Naive thymus-derived CD8-positive, alpha-beta T cell (primary cell): Measurements from ENCODE around the gene TRPM2. TPM values are rescaled to one million over a fixed set of nuclear protein-coding genes. Genes with fewer than 3 reads are reported as not detected.

Source experiments
- ATAC-seq, 2 donors: fragments of 150-1000 bp; cut with Tn5 transposase in 1 of 2; sonication (Bioruptor Pico), chemical (Tn5 transposase) in 1 of 2; 1 replicate in 1 of 2; 2 replicates in 1 of 2; pipeline ENCODE4 v1.10.0; 2021; ENCODE audit warnings: mild to moderate bottlenecking in 2 of 2, moderate library complexity in 2 of 2
- POLR2A ChIA-PET: fragments of 350-600 bp; sonication (Branson Sonifier 250); formaldehyde crosslinking; loops from one replicate; lab custom pipeline; 2021; ENCODE audit warnings: antibody characterized with exemption; lab: Charles Lee
- DNase-seq, 10 donors: peaks; one replicate each; pipeline versions ENCODE4 v3.0.0 to v3.0.0-alpha.2; 2020 to 2022
- H3K27ac Mint-ChIP-seq, 10 donors: one replicate each; pipeline ENCODE4 v1.8.0; 2020 to 2022; ENCODE audit warnings: mild to moderate bottlenecking in 10 of 10, mixed read lengths in 10 of 10, moderate library complexity in 4 of 10, inconsistent platforms in 1 of 10
- H3K27me3 Mint-ChIP-seq, 5 donors: one replicate each; pipeline ENCODE4 v1.8.0; 2021 to 2022; ENCODE audit warnings: mixed read lengths in 5 of 5
- H3K36me3 Mint-ChIP-seq, 3 donors: one replicate each; pipeline ENCODE4 v1.8.0; 2020 to 2022; ENCODE audit warnings: mixed read lengths in 3 of 3, mild to moderate bottlenecking in 2 of 3, inconsistent platforms in 1 of 3
- H3K4me1 Mint-ChIP-seq, 4 donors: one replicate each; pipeline ENCODE4 v1.8.0; 2021 to 2022; ENCODE audit warnings: mixed read lengths in 4 of 4
- H3K4me3 Mint-ChIP-seq, 10 donors: one replicate each; pipeline ENCODE4 v1.8.0; 2020 to 2022; ENCODE audit warnings: mild to moderate bottlenecking in 10 of 10, mixed read lengths in 10 of 10, moderate library complexity in 6 of 10, inconsistent platforms in 1 of 10
- H3K9me3 Mint-ChIP-seq, 9 donors: one replicate each; pipeline ENCODE4 v1.8.0; 2020 to 2022; ENCODE audit warnings: mixed read lengths in 9 of 9, mild to moderate bottlenecking in 3 of 9, inconsistent platforms in 1 of 9, moderate library complexity in 1 of 9
- polyA plus RNA-seq, 3 donors: library from polyadenylated mRNA; unstranded; fragments of 300-500 nt; fragmentation: Illumina TruSeq; gene quantifications; one replicate each; pipeline ENCODE4 v1.2.3, GENCODE V29; 2021
- total RNA-seq, 8 experiments: library from RNA in 2 of 8; stranded (reverse) in 2 of 8; gene quantifications; one replicate each; pipeline ENCODE4 v1.2.3 and lab custom pipeline; 2021 to 2026

The TRPM2 gene
- total and polyA plus RNA-seq, 5 experiments from 2014 or later, result 0.20 to 1.2 (median 0.37) TPM

- H3K4me1 Mint-ChIP-seq, result peaks cover 0 to 5% (median 2%) of the 10 kb centered on the region in 4 donors
- H3K4me3 Mint-ChIP-seq, result no peak overlapping the region
- H3K9me3 Mint-ChIP-seq, result no peaks in the 10 kb centered on the region
- H3K36me3 Mint-ChIP-seq, result peaks cover 0 to 21% (median 5%) of the 10 kb centered on the region in 3 donors
- POLR2A ChIA-PET, result interaction anchor here (0.8 kb wide), 1 partner anchor 16 kb away, joined by 3 read pairs; the partner anchor contains the start of gene PFKL
- DNase-seq (no peak), ATAC-seq (no peak)
- no peaks in the 10 kb centered on the region for H3K27me3 Mint-ChIP-seq
- no peak overlapping the region for H3K27ac Mint-ChIP-seq
These were observed 37.7 kb upstream of the TRPM2 start for GRCh38 chr21:44315691-44316203.

GRCh38 chr21:44316277-44316900 lies 37.0 kb upstream of the TRPM2 start:
- ATAC-seq (no peak), DNase-seq (no peak)
- no peaks in the 10 kb centered on the region for H3K27me3 Mint-ChIP-seq
- no peaks in the 10 kb centered on the region for H3K9me3 Mint-ChIP-seq
- POLR2A ChIA-PET, result no interaction called here
- H3K4me1 Mint-ChIP-seq, result no peaks in the 10 kb centered on the region
- H3K4me3 Mint-ChIP-seq, result no peak overlapping the region
- peak overlapping the region in 2 of 10 donors; percentile 5 to 74 for H3K27ac Mint-ChIP-seq
- peaks cover 0 to 16% (median under 1%) of the 10 kb centered on the region in 3 donors for H3K36me3 Mint-ChIP-seq

- no peak overlapping the region for H3K27ac Mint-ChIP-seq
- POLR2A ChIA-PET, result no interaction called here
- ATAC-seq, result no peak
These were observed 36.1 kb upstream of the TRPM2 start for GRCh38 chr21:44317241-44317782.

GRCh38 chr21:44317871-44318270 lies 35.5 kb upstream of the TRPM2 start:
- Mint-ChIP-seq H3K4me3 (no peak overlapping the region), H3K27ac (no peak overlapping the region), H3K36me3 (peaks cover 0 to 13% (median 0%) of the 10 kb centered on the region in 3 donors), H3K4me1 (no peaks in the 10 kb centered on the region), H3K27me3 (no peaks in the 10 kb centered on the region), H3K9me3 (no peaks in the 10 kb centered on the region)
- no peak for DNase-seq
- ATAC-seq, result no peak
- POLR2A ChIA-PET, result interaction anchor here (1.4 kb wide), 1 partner anchor 12 kb away, joined by 3 read pairs; no protein-coding TSS in a partner anchor

More at GRCh38 chr21:44317241-44317782, 36.1 kb upstream of the TRPM2 start:
- Mint-ChIP-seq H3K27me3 (no peaks in the 10 kb centered on the region), H3K4me1 (no peaks in the 10 kb centered on the region), H3K36me3 (peaks cover 0 to 13% (median 0%) of the 10 kb centered on the region in 3 donors), H3K4me3 (no peak overlapping the region), H3K9me3 (no peaks in the 10 kb centered on the region)
- no peak for DNase-seq

- POLR2A ChIA-PET, result interaction anchor here (1.4 kb wide), 1 partner anchor 12 kb away, joined by 3 read pairs; no protein-coding TSS in a partner anchor
- DNase-seq, result no peak
- H3K9me3 Mint-ChIP-seq, result no peaks in the 10 kb centered on the region
- no peaks in the 10 kb centered on the region for H3K27me3 Mint-ChIP-seq
- H3K36me3 Mint-ChIP-seq, result peaks cover 0 to 13% (median 0%) of the 10 kb centered on the region in 3 donors
- H3K4me3 Mint-ChIP-seq, result no peak overlapping the region
- no peak for ATAC-seq
- H3K27ac Mint-ChIP-seq, result no peak overlapping the region
- H3K4me1 Mint-ChIP-seq, result no peaks in the 10 kb centered on the region
These were observed 34.7 kb upstream of the TRPM2 start for GRCh38 chr21:44318489-44319285.

- Mint-ChIP-seq H3K4me1 (no peaks in the 10 kb centered on the region), H3K9me3 (no peaks in the 10 kb centered on the region), H3K4me3 (no peak overlapping the region), H3K27me3 (no peaks in the 10 kb centered on the region), H3K27ac (no peak overlapping the region), H3K36me3 (peaks cover 0 to 13% (median 0%) of the 10 kb centered on the region in 3 donors)
- POLR2A ChIA-PET, result no interaction called here
- DNase-seq, result no peak
- no peak for ATAC-seq
These were observed 33.9 kb upstream of the TRPM2 start for GRCh38 chr21:44319407-44320065.

GRCh38 chr21:44320847-44321246 lies 32.6 kb upstream of the TRPM2 start:
- ATAC-seq, result no peak
- Mint-ChIP-seq H3K9me3 (no peaks in the 10 kb centered on the region), H3K27ac (no peak overlapping the region), H3K36me3 (peaks cover 0 to 13% (median 0%) of the 10 kb centered on the region in 3 donors), H3K4me3 (no peak overlapping the region), H3K27me3 (no peaks in the 10 kb centered on the region), H3K4me1 (no peaks in the 10 kb centered on the region)
- no peak for DNase-seq
- POLR2A ChIA-PET, result no interaction called here

GRCh38 chr21:44321846-44322450 lies 31.5 kb upstream of the TRPM2 start:
- Mint-ChIP-seq H3K36me3 (peaks cover 0 to 15% (median 0%) of the 10 kb centered on the region in 3 donors), H3K27ac (peak overlapping the region in 1 of 10 donors; percentile 74), H3K4me1 (no peaks in the 10 kb centered on the region), H3K27me3 (no peaks in the 10 kb centered on the region), H3K4me3 (no peak overlapping the region), H3K9me3 (no peaks in the 10 kb centered on the region)
- ATAC-seq (no peak), DNase-seq (no peak)
- POLR2A ChIA-PET, result interaction anchor here (0.8 kb wide), 1 partner anchor 16 kb away, joined by 3 read pairs; no protein-coding TSS in a partner anchor

GRCh38 chr21:44322621-44323325 lies 30.6 kb upstream of the TRPM2 start:
- H3K27ac Mint-ChIP-seq, result no peak overlapping the region
- DNase-seq (no peak), ATAC-seq (no peak)
- no peaks in the 10 kb centered on the region for H3K9me3 Mint-ChIP-seq
- POLR2A ChIA-PET, result interaction anchor here (0.8 kb wide), 1 partner anchor 15 kb away, joined by 3 read pairs; no protein-coding TSS in a partner anchor
- no peak overlapping the region for H3K4me3 Mint-ChIP-seq
- no peaks in the 10 kb centered on the region for H3K27me3 Mint-ChIP-seq
- no peaks in the 10 kb centered on the region for H3K4me1 Mint-ChIP-seq
- H3K36me3 Mint-ChIP-seq, result peaks cover 0 to 18% (median 0%) of the 10 kb centered on the region in 3 donors

- Mint-ChIP-seq H3K9me3 (no peaks in the 10 kb centered on the region), H3K27ac (no peak overlapping the region), H3K4me1 (no peaks in the 10 kb centered on the region), H3K36me3 (peaks cover 0 to 18% (median 0%) of the 10 kb centered on the region in 3 donors), H3K27me3 (no peaks in the 10 kb centered on the region), H3K4me3 (no peak overlapping the region)
- no peak for ATAC-seq
- POLR2A ChIA-PET, result no interaction called here
- no peak for DNase-seq
These were observed 29.8 kb upstream of the TRPM2 start for GRCh38 chr21:44323591-44323990.

GRCh38 chr21:44324106-44324853 lies 29.1 kb upstream of the TRPM2 start:
- Mint-ChIP-seq H3K27me3 (no peaks in the 10 kb centered on the region), H3K27ac (no peak overlapping the region), H3K4me1 (no peaks in the 10 kb centered on the region), H3K9me3 (no peaks in the 10 kb centered on the region), H3K4me3 (no peak overlapping the region), H3K36me3 (peaks cover 0 to 17% (median 0%) of the 10 kb centered on the region in 3 donors)
- ATAC-seq (no peak), DNase-seq (no peak)
- POLR2A ChIA-PET, result no interaction called here
